Measurements from ENCODE around the gene NFATC3. TPM values are rescaled to one million over a fixed set of nuclear protein-coding genes. Genes with fewer than 3 reads are reported as not detected.

The NFATC3 gene
- total RNA-seq, 4 donors from 2014 or later = 28.2 to 49.2 (median 31.9) TPM

DNA sequence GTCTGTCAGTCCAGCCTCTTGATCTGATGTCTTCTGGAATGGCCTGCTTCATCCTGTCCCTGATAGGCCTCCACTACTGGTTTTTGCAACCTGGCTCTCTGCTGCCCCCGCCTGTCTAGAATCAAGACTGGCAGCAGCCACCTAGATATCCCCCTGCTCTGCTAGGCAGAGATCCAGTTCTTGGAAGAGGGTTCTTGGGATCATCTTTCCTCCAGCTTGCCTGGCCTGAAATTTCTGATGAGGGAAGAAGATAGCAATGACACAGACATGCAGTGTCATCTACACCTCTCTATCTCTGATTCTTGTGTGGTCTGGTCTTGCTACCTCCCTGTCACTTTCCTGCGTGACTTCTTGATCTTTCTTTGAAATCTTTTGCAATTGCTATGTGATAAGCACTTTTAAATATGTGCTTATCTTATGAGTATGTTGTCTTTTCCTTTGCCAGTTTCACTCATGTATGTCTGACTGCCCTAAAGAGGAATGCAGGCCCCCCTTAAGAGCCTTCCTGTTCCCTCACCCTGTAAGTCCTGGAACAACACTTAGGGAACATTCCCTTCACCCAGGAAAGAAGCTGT is 20.3 kb upstream of the NFATC3 start:
- peak; percentile 47 to 93 for DNase-seq (ENCODE audit: low spot score in 2 of 2)
- 35 to 54% methylated on average over 2 of the region's 2 CpGs for WGBS, 2 donors
- intact Hi-C loops (cut with DNase I; ENCODE audit: low total_unique reads) = no loop called here
- no peak overlapping the region for H3K4me3 ChIP-seq (ENCODE audit: low read depth, poor library complexity, severe bottlenecking)
- peak in 1 of 3 donors; percentile 48 for TF ChIP-seq CTCF (IDR thresholded peaks at IDR 0.05)
- no peak for TF ChIP-seq POLR2A (IDR thresholded peaks at IDR 0.05)

DNA sequence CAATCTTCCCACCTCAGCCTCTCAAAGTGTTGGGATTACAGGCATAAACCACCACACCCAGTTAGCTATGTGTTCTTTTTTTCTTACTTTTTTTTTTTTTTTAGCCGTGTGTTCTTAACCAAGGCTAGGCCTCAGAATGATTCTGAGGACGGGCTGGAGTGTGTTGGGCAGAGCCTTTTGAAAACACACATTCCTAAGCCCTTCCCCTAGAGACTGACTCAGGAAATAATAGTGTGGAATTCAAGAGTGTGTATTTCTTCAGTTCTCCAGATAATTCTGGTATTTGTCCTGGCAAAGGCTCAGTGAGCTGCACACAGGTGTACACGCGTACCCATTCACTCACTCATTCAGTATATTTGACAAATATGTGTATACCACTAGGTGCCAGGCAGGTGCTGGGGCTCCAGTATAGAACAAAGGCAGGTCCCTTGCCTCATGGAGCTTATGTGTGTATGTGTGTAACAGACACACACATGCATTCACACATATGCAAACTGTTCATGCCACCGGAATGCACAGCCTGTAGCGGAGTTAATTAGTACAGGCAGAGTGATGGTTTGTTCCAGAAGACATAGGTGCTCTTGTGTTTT is 19.4 kb upstream of the NFATC3 start:
- WGBS, 2 donors = 70 to 72% methylated on average over 6 of the region's 6 CpGs
- intact Hi-C loops (cut with DNase I; ENCODE audit: low total_unique reads) = no loop called here
- H3K4me3 ChIP-seq (ENCODE audit: low read depth, poor library complexity, severe bottlenecking) = no peak overlapping the region
- no peak for TF ChIP-seq CTCF (IDR thresholded peaks at IDR 0.05)
- no peak for TF ChIP-seq POLR2A (IDR thresholded peaks at IDR 0.05)
- peak in 1 of 2 donors; percentile 26 for DNase-seq (ENCODE audit: low spot score in 2 of 2)

- WGBS, 2 donors = 41 to 63% methylated on average over 1 of the region's 1 CpG
- H3K4me3 ChIP-seq (ENCODE audit: low read depth, poor library complexity, severe bottlenecking) = no peak overlapping the region
- TF ChIP-seq POLR2A (IDR thresholded peaks at IDR 0.05) (no peak), CTCF (IDR thresholded peaks at IDR 0.05) (no peak)
- DNase-seq (ENCODE audit: low spot score in 2 of 2) = no peak
- intact Hi-C loops (cut with DNase I; ENCODE audit: low total_unique reads) = no loop called here
Observed at GRCh38 chr16:68066763-68067162, 18.4 kb upstream of the NFATC3 start.

DNA sequence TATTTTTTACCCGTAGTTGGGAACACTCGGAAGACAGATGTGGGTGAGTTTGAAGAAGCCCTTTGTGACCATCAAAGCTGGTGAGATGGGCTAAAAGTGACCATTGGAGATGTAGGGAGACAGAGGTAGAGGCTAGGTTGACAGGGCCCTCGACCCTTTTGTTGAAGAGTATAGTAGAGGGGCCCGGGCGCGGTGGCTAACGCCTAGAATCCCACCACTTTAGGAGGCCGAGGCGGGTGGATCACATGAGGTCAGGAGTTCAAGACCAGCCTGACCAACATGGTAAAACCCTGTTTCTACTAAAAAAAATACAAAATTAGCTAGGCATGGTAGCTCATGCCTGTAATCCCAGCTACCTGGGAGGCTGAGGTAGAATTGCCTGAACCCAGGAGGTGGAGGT is 16.2 kb upstream of the NFATC3 start:
- intact Hi-C loops (cut with DNase I; ENCODE audit: low total_unique reads) = no loop called here
- H3K4me3 ChIP-seq (ENCODE audit: low read depth, poor library complexity, severe bottlenecking) = no peak overlapping the region
- no peak for TF ChIP-seq POLR2A (IDR thresholded peaks at IDR 0.05)
- no peak for TF ChIP-seq CTCF (IDR thresholded peaks at IDR 0.05)
- peak in 1 of 2 donors; percentile 67 for DNase-seq (ENCODE audit: low spot score in 2 of 2)
- 93 to 97% methylated on average over 9 of the region's 9 CpGs for WGBS, 2 donors

DNA sequence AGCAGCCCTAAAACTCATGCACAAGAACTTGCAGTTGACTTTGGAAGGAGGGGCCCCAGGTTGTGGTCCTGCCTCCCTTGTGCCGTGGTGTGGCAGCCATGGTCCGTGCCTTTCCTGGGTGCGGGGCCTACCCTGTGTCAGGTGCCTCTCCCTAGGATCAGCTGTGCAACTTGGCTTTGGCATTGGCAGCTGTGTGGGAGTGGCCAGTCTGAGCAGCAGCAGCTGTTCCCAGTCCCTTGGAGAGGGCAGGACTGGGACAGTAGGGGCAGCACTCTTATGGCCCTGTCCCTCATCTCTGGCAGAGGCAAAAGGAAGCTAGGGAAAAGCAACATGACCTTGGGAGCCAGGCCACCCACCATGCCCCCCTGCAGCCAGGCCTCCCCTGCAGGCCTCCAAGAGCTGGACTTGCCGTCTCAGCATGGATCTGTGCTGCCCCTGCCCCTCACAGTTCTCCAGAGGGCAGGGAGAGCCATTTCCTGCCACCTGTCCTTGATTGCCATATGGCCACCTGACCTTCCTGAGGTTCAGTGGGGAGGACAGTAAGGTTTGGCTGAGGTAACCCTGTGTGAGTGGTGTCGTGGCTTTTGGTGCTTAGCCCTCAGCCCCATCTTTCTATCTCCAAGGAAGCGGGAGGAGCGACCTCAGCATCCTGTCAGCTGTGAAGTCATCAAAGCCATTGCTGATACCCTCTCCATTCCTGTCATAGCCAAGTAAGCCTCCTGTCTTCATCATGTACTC is 15.5 kb upstream of the NFATC3 start:
- intact Hi-C loops (cut with DNase I; ENCODE audit: low total_unique reads) = no loop called here
- no peak for TF ChIP-seq CTCF (IDR thresholded peaks at IDR 0.05)
- TF ChIP-seq POLR2A (IDR thresholded peaks at IDR 0.05) = no peak
- no peak overlapping the region for H3K4me3 ChIP-seq (ENCODE audit: low read depth, poor library complexity, severe bottlenecking)
- WGBS, 2 donors = 68 to 89% methylated on average over 4 to 6 of the region's 7 CpGs
- DNase-seq (ENCODE audit: low spot score in 2 of 2) = peak in 1 of 2 donors; percentile 84
